ENCODE data around the gene MAPK10. TPM values are rescaled to one million over a fixed set of nuclear protein-coding genes. Genes with fewer than 3 reads are reported as not detected.

Gene MAPK10
- total and polyA plus RNA-seq, 2 of the 8 experiments (the other 6 are each of a cell fraction or from before 2014, with no cell fraction given): 2.5 to 3.1 TPM

GRCh38 chr4:86242677-86243076, 117.2 kb downstream of the MAPK10 start:
- H3K23me2 ChIP-seq (ENCODE audit: low read depth, low read length): no peaks in the 10 kb centered on the region
- no peak overlapping the region for H3K4ac ChIP-seq (replicated peaks; ENCODE audit: insufficient read length, low read depth, low read length)
- H3K4me2 ChIP-seq (ENCODE audit: insufficient read depth in 1 of 2, low read depth in 2 of 2, low read length in 2 of 2): no peak overlapping the region
- H3K36me3 ChIP-seq (ENCODE audit: control insufficient read depth in 2 of 4, insufficient read depth in 4 of 4, low read length in 3 of 4): no peaks in the 10 kb centered on the region
- H4K5ac ChIP-seq (ENCODE audit: insufficient read length, low read depth, low read length): no peak overlapping the region
- H4K8ac ChIP-seq (ENCODE audit: extremely low read depth, insufficient read depth, low read length): no peak overlapping the region
- no peaks in the 10 kb centered on the region for H4K20me1 ChIP-seq (replicated peaks in 1 of 2; ENCODE audit: control insufficient read depth in 1 of 2, insufficient read depth in 2 of 2, low read length in 2 of 2)
- H2BK12ac ChIP-seq (ENCODE audit: low read depth, low read length): no peak overlapping the region
- no peak overlapping the region for H2AK5ac ChIP-seq (ENCODE audit: low read depth, low read length)
- H3K27ac ChIP-seq (ENCODE audit: low read depth, low read length): no peak overlapping the region
- DNase-seq (ENCODE audit: low read depth in 1 of 2, low spot score in 2 of 2): no peak
- H3K27me3 ChIP-seq (replicated peaks in 1 of 4; ENCODE audit: control insufficient read depth in 3 of 4, extremely low read depth in 1 of 4, insufficient read depth in 3 of 4, low read length in 3 of 4): no peaks in the 10 kb centered on the region
- H4K91ac ChIP-seq (replicated peaks; ENCODE audit: insufficient read length, low read length): no peak overlapping the region
- no peaks in the 10 kb centered on the region for H3K79me2 ChIP-seq (ENCODE audit: control insufficient read depth in 1 of 2, insufficient read depth in 2 of 2, low read length in 2 of 2)
- no peak overlapping the region for H3K23ac ChIP-seq (ENCODE audit: insufficient read length)
- no peak overlapping the region for H2BK20ac ChIP-seq (ENCODE audit: low read length)
- H2BK5ac ChIP-seq (ENCODE audit: low read depth, low read length): no peak overlapping the region
- no peak overlapping the region for H2AFZ ChIP-seq (ENCODE audit: low read length)
- 0 out of 2 replicates have a peak overlapping the region, but pooled peaks have one; percentile 29 for H2BK15ac ChIP-seq (ENCODE audit: low read length)
- H3K56ac ChIP-seq (replicated peaks; ENCODE audit: insufficient read length, low read depth, low read length): no peak overlapping the region
- ChIA-PET CTCF (ENCODE audit: partially characterized antibody) (interaction anchor here (0.6 to 1.4 kb wide), 2 partner anchors 19 to 147 kb away, joined by 4 read pairs; no protein-coding TSS in a partner anchor), POLR2A (ENCODE audit: partially characterized antibody) (no interaction called here)
- 91% methylated on average over 14 of the region's 14 CpGs; no CpG with 5 or more reads in 1 of the 2 experiments for WGBS, 2 experiments (ENCODE audit: extremely low coverage in 1 of 2, insufficient coverage in 1 of 2, insufficient read length in 1 of 2, insufficient replicate concordance in 2 of 2, low coverage in 1 of 2, low lambda C conversion rate in 2 of 2, missing lambda C conversion rate in 1 of 2)
- FAIRE-seq: no peak
- no peaks in the 10 kb centered on the region for H3K4me1 ChIP-seq (replicated peaks in 1 of 4; ENCODE audit: control insufficient read depth in 3 of 4, insufficient read depth in 4 of 4, low read length in 3 of 4)
- H3K9ac ChIP-seq (replicated peaks in 1 of 4; ENCODE audit: extremely low read depth in 1 of 4, low read depth in 3 of 4, low read length in 3 of 4): no peak overlapping the region
- no peak overlapping the region for H3K4me3 ChIP-seq (ENCODE audit: extremely low read depth in 1 of 4, insufficient read depth in 2 of 4, low read depth in 3 of 4, low read length in 4 of 4)
- H3K18ac ChIP-seq (ENCODE audit: extremely low read depth, low read length): no peak overlapping the region
- H3K9me3 ChIP-seq (ENCODE audit: insufficient read depth in 2 of 2, low read depth in 1 of 2, low read length in 1 of 2): no peaks in the 10 kb centered on the region
- no peaks in the 10 kb centered on the region for H3K79me1 ChIP-seq (ENCODE audit: low read depth, low read length)
- H3K14ac ChIP-seq (ENCODE audit: insufficient read length): no peak overlapping the region
- no peak overlapping the region for H2BK120ac ChIP-seq (replicated peaks; ENCODE audit: low read depth, low read length)
- TF ChIP-seq ATF3 (IDR thresholded peaks at IDR 0.05; ENCODE audit: insufficient read depth, low read depth, low read length) (no peak), EGR1 (IDR thresholded peaks at IDR 0.05; ENCODE audit: borderline replicate concordance, low read depth, low read length) (no peak), CBX8 (IDR thresholded peaks at IDR 0.05; ENCODE audit: borderline replicate concordance, low read depth, low read length) (no peak), MAFK (IDR thresholded peaks at IDR 0.05; ENCODE audit: low read depth, low read length) (no peak), ZNF274 (IDR thresholded peaks at IDR 0.05; ENCODE audit: borderline replicate concordance, extremely low read depth, low read length) (no peak), KDM5A (IDR thresholded peaks at IDR 0.05; ENCODE audit: low read length) (no peak), CTBP2 (IDR thresholded peaks at IDR 0.05; ENCODE audit: borderline replicate concordance, insufficient read depth, insufficient read length, low read length) (no peak), TBP (IDR thresholded peaks at IDR 0.05; ENCODE audit: low read depth, low read length) (no peak), JUND (IDR thresholded peaks at IDR 0.05; ENCODE audit: low read length) (no peak), HDAC6 (IDR thresholded peaks at IDR 0.05; ENCODE audit: low read depth, low read length) (no peak)
- TF ChIP-seq, protein P1, sequence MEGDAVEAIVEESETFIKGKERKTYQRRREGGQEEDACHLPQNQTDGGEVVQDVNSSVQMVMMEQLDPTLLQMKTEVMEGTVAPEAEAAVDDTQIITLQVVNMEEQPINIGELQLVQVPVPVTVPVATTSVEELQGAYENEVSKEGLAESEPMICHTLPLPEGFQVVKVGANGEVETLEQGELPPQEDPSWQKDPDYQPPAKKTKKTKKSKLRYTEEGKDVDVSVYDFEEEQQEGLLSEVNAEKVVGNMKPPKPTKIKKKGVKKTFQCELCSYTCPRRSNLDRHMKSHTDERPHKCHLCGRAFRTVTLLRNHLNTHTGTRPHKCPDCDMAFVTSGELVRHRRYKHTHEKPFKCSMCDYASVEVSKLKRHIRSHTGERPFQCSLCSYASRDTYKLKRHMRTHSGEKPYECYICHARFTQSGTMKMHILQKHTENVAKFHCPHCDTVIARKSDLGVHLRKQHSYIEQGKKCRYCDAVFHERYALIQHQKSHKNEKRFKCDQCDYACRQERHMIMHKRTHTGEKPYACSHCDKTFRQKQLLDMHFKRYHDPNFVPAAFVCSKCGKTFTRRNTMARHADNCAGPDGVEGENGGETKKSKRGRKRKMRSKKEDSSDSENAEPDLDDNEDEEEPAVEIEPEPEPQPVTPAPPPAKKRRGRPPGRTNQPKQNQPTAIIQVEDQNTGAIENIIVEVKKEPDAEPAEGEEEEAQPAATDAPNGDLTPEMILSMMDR (IDR thresholded peaks at IDR 0.05; ENCODE audit: control extremely low read depth in 1 of 3, insufficient read depth in 1 of 3, low read depth in 1 of 3, low read length in 3 of 3): no peak
